HG03521 (cell line): ENCODE results near the gene MLLT1.

Experiments used
- ATAC-seq: cut with Tn5 transposase; IDR thresholded peaks from one replicate; pipeline ENCODE4 v1.9.1; 2021; ENCODE audit warnings: mild to moderate bottlenecking, moderate library complexity; ENCODE audit not compliant: unreplicated experiment

The MLLT1 gene

DNA sequence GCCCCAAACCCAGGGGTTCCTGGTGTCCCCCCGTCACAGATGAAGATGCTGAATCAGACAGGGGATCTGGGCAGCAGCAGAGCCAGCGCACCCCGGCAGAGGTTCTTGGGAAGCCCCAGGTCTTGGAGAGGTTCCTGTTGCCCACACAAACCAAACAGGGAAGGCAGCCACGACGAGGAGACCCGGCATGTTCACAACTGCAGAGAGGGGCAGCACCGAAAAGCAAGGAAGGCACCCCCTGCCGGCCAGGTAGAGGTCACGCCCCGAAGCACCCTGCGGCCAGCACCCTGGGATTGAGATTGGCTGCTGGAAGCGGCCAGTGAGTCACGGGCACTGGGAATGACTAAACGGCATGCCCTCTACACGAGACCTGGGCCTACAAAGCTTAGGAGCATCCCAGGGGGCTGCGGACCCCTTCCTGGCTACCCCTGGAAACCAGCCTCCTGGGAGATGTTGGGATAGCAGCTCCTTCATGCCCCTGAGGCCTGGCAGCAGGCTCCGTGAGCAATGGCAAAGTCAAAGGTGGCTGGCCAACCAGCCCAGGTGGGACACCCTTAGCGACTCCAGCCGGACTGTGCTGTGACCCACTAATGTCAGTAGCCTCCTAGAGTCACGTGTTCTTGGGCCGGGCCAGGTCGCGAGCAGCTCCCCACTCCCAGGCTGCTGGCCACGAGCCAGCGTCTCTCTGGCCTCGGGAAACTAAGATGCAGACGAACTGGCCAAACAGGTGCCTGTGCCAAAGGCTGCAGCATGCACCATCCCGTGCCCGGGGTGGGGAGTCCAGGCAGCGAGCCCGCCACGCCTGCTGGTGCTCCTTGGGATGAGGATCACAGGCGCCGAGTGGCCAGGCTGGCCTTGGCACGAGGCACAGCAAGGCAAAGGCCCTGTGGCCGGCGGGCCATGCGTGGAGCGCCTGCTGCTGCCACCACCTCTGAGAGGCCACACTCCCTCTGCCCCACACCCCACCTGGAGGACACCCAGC, 43.2 kb downstream of the MLLT1 start:
- ATAC-seq, result no peak

DNA sequence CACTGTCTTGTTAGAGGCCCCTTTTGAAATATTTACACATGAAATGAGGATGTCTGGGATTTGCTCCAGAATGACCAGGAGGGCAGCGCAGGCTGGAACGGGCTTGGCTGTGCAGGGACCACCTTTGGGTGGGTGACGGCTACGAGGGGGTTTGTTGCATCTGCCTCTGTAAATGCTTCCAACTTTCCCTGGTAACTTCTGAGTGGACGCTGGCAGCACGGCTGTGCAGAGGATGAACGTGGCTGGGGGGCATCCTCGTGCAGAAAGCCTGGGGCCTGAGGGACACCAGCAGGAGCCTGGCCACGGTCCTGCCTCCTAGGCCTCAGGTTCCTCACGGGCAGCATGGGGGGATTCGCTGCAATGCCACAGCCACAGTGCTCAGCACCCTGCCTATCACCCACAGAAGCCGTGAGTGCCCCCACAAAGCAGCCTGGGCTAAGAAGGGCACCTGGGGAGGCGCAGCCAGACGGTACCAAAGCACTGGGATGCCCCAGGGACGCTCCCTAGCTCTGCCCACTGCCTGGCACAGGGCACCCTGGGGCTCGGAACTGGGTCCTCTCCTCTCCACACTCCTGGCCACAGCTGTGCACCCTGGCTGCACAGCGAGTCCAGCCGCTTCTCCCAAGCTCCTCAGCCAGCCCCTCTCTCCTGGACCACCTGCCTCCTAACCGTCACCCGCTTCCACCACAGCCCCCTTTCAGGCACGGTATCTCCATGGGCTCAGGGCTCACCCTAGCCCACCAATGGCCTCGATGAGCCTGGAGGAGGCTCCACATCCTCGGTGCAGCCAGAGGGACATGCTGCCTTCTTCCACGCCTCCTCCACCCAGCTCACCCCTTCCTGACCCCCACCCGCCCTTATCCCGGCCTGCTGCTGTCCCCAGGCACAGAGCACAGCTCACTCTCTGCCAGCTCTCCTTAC, 44.5 kb downstream of the MLLT1 start:
- ATAC-seq, result no peak

DNA sequence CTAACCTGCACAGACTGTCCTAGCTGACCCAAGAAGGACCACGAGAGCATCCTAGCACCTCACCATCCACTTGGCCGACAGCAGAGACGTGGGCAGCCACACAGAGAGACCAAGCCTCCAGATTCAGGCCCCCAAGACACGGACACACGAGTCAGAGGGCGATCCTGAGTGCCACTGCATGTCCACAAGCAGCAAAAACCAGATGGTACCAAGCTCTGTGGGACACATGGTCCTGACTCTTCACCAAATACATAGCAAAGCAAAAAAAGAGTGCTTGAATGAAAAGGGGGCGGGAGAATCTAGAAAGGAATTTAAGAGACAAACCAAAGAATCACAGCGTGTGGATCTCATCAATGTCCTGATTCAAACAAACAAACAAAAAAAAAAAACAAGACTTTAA, 45.2 kb downstream of the MLLT1 start:
- ATAC-seq, result no peak

DNA sequence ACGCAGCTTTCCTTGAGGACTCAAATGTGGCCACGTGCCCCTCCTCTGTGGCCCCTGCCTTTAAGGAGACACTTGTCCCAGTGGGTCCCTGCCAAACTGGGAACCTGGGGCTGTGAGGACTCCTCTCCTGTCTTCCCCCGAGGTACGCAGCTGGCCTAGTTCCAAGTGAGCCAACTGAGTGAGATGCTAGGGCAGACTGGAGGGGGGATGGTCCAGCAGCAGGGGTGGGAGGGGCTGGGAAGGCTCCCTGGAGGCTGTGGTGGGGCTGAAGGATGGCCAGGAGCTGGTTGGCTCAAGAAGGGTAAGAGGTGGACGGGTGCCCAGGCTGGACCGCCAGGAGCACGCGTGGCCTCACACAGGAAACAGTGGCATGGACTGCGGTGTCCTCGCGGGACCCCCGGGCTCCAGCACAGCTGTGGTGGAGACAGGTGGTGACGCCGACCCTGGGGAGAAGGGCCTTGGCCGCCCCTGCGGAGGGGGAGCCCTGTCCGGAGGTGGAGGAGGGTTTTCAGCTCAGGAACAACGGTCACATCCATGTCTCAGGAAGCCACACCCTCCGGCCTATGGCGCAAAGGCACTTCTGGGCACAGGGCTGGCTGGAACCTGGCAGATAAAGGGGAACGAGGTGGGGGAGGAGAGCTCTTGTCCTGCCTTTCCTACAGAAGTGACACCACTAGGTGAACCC, 45.8 kb downstream of the MLLT1 start:
- no peak for ATAC-seq

DNA sequence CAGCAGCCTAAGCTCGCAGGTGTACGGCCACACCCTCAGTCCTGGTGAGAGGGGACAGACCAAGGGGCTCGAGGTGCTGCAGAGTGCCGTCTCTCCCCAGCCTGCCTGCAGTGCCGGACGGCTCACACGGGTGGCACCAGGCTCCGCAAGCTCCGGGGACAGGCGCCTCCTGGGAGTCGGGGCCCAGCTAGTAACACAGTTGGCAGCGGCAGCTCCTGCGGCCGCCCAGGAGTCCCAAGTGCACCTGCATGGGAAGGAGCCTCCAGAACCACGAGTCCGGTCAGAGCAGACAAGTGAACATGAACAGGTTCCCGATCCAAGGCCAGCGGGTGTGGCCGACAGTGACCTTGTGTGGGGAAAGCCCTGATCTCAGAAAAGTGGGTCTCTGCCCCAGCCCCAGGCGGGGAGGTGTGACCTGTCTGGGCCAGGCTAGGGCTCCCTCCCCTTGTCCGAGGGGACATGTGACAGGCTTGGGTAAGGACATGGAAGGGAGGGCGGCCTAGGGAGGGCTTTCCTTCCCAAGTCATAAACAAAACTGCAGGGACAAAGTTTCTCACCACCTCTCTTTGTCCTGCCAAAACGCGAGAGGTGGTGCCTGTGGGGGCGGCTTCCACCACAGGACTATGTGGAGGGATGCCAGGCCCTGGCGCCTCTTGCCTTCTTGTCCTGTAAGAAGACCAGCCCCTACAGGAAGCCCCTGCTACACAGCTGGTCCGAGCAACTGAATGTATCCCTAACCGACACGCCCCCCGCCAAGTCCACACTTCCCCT, 46.5 kb downstream of the MLLT1 start:
- no peak for ATAC-seq

DNA sequence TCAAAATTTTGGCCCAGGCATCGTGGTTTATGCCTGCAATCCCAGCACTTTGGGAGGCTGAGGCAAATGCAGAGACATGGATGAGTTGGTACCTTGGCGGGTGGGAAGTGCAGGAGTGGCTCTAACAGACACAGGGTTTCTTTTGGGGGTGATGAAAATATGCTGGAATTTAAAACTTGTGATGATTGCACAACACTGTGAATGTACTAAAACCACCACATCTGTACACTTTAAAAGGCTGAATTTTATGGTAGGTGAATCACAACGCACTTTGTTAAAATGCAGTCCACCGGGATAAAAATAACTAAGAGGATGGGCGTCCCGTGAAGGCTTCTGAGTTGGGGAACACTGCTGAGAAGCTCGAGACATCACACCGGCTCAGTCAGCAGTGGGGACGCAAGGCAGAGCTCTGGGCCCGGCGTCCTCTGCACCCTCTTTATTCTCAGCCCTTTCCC, 47.1 kb downstream of the MLLT1 start:
- ATAC-seq, result no peak

DNA sequence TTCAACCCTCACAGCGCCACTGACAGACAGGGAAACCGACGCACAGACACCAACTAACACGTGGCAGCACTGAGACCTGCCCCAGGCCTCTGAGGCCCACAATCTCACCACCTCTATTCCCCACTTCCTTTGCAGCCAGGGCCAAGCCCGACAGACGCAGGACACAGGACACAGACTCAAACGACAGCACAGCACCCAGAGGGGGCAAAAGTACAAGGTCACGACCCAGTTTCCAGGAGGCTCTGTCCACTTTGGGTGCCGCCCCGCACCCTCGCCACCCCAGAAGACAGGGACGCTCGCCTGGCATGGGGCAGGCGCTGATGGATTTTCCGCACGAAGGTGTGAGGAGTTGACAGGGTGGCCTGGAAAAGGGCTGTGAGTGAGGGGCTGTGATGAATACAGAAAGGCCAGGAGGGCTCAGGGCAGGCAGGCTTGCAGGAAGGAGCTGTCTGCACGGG, 48.8 kb downstream of the MLLT1 start:
- ATAC-seq, result no peak

DNA sequence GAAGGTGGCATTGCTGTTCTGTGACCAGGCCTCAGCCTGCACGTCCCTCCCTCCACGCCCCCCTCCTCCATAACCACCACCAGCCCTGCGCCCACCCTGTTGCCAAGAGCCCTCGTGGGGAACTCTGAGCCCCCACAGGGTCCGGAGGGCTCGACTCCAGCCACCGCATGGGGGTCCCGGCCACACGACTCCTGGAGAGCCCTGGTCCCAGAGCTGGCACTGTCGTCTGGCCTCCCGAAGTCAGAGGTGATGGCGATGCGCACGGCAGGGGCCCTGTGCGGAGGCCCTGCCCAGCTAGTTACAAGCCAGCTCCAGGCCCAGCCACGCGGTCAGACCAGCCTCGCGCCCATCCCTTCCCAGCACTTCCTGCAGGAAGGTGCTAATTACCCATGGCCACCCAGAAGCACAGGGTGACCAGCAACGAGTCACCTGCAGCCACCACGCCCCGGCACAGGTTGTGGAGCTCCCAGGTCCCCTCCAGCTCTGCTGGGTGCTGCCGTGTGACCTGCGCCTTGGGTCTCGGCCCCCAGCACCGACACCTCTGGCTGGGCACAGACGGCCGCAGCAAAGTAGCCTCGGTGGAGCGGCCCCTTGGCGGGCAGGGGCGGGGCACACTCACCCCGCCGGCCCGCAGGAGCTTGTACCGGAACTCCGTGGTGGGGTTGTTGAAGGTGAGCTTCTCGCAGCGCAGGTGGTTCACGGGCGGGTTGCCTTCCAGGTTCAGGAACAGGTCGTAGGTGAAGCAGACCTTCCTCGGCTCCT, 49.6 kb downstream of the MLLT1 start:
- no peak for ATAC-seq

DNA sequence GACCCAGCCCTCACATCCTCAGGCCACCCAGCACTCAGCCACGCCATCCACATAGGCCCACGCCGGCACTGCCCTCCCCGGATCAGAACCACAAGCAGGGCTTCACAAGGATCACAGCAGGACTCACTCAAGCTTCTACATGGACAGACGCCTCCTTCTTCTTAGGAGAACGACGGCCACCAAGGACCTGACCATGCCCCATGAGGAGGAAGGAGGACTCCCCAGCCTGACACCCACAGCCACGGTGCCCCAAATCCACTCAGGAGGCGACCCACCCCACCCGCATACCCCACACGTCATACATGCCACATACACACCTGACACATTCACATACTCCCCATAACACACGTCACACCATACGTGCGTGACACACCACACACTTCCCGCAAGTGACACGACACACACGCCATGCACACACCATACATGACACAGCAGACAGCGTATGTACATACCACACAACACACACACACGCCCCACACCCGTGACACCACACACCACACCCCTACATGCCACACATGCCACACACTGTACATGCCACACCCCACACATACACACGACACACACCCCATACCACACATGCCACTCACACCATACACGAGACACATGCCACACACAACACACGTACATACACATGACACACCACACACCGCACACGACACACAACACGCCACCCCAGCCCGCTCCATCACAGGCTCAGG, 50.4 kb downstream of the MLLT1 start:
- no peak for ATAC-seq

DNA sequence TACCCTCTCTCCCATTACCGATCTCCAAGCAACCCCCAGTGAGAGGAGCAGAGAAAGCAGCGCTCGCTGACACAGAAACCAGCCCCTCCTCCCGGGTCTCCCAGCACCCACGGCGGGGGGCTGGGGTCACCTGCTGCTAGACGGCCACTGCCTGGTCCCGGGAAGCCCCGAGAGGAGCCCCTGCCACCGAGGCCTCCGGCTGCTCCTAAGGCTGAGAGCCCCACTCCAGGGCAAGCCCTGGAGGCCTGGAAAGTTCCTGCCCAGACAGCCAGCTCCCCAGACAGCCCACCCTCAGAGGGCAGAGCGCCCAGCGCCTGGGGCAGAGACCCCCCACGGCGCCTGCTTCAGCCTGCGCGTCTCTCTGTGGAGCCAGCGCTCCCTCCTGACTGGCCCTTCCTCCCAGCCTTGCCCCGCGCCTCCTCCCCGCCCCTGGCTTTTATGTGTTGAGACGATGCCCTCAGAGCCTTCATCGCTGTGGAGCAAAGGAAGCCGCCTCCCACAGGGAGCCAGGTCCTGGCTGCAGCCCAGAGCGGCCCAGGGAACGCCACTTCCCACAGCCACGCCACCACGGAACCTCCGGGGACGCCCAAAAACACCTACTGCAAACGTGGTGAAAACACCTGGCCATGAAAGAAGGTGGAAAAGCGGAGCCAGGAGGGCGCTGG, 51.1 kb downstream of the MLLT1 start:
- no peak for ATAC-seq

DNA sequence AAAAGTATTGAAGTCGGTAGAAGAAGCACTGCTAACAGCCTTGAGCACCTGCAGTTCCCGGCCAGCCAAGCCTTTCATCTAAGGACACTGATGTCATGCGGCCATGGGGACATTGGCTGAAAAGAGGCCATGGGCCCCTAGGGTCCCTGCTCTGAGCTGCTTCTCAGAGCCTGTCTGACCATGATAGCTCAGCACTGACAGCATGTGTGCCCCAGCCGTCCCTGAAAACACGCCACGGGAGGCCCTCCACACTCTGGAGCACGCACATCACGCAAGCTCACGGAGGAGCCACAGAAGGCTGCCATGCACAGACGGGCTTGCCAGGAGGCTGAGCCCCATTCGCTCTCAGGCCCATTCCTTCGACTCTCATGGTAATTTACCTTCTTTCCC, 51.8 kb downstream of the MLLT1 start:
- no peak for ATAC-seq

DNA sequence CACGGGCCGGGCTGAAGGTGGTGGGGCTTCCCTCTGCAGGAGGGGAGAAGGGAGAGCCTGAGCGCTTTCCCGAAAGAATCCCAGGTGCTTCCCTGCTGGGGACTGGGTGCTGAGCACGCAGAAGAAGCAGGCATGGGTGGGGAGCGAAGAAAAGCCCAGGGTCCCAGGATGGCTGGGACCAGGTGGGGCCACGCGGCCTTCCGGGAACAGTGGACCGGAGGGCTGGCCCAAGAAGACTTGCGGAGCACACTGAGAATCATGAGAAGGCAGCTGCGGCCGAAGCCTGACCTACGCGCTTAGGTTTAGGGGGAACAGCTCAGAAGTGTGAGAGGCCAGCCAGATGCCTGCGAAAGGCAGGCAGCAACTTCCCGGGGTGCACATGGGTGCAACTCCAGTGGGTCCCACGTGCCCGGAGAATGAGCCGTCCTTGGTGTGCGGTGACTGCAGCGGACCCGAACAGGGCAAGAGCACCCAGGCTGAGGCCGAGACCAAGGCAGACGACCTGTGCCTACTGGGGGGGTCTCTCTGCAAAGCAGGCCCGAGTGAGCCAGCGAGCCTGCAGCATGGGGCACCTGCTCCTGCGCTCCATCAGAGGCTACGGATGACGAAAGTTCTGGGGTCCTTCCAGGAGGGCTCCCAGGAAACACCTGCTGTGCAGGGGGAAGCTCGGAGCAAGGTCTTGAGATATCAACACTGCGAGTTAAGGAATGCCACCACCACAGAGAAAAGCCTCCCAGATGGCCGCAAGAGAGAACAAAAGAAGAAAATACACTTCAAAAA, 52.4 kb downstream of the MLLT1 start:
- no peak for ATAC-seq

DNA sequence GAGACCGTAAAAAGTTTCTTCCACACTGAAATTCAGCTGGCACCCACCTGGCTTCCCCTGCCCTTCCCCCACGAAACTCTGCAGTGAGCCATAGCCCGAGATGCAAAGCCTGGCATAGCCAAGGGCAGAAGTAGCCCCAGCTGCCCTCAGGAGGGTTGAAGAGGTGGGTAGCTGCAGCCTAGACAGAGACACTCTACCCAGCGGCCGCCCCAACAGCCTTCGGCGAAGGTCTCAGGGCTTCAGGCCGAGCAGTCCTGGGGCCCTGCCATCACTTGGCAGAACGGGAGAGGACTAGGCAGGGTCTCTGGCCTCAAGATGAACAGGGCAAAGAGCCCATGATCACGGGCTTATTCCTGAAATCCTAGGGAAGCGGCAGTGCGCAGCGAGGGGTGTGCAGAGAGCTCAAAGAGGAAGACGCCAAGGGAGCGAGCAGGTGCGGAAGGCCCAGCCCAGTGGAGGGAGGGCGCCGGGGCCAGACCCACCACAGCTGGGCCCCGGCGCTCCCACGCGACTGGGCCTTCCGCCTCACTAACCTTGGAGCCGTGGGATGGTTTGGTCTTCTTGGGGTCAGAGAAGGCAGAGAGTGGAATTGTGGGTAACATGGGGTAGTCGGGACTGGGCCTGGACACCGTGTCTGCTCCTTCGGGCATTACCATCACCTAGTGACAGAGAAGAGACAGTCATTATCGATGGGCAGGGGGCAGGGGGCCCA, 53.2 kb downstream of the MLLT1 start:
- ATAC-seq, result no peak

DNA sequence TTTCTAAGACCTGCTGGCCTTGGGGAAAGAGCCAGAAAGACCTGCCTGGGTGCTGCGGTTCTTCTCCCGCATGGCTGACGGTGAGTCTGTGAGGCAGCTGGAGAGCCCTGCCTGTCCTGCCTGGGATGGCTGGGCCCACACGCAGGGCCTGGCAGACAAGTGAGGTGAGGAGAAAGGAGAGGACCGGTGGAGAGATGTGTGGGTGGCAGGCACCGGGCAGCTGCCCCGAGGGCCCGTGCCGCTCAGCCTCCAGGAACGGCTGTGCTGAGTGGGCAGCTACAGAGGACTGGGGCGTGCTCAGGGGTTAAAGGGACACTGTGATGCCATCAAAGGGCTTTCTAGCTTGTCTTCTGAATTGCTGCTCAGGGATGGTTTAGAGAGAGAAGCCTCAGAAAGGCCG, 53.8 kb downstream of the MLLT1 start:
- no peak for ATAC-seq

DNA sequence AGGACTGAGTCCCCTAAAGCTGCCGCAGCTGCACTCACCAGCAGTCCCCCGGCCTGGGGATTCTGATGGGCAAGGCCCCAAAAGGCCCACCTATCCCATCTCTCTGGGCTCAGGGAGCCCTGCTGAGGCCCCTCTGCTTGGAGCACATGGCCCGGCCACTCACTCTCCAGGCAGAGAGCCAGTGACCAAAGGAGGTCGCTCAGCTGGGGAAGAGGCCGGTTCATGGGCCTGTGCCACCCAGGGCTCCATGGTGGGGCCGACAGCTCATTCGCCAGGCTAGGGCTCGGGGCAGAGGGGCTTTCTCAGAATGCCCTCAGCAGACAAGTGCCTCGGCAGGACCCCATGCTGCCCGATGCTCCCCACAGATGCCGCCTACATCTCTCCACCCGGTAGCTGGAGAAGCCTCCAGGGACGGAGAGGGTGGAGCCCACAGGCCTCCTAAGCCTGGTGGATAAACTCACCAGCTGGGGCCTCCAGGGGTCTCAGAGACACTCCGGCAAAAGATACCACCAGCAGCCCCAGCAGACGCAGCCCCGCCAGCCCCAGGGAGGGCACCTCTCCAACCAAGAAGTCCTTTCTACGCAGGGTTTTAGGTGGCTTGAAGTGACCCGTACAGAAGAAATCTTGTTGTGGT, 54.4 kb downstream of the MLLT1 start:
- ATAC-seq, result no peak

DNA sequence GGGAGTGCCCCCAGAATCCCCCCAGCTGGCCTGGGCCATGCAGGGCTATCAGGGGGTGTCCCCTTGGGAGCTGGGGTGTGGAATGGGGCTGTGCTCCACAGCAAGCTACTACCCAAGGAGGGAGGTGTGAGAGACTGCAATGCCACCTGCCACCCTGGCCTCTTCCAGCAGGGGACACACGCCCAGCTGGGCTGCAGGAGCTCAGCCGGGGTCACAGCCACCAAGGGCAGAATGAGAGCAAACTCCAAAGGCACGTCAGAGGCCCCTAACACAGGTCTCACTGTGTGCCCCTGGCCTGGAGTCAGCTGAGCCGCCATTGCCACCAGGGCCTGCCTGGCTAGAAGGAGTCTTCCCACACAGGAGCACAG, 55.5 kb downstream of the MLLT1 start:
- ATAC-seq, result no peak
